ENCODE data around the gene GALNT18. TPM values are rescaled to one million over a fixed set of nuclear protein-coding genes. Genes with fewer than 3 reads are reported as not detected.

The GALNT18 gene
- total and polyA plus RNA-seq, 2 donors (not counting 3 experiments of a cell fraction or from before 2014, with no cell fraction given): 0.17 to 0.18 TPM

DNA sequence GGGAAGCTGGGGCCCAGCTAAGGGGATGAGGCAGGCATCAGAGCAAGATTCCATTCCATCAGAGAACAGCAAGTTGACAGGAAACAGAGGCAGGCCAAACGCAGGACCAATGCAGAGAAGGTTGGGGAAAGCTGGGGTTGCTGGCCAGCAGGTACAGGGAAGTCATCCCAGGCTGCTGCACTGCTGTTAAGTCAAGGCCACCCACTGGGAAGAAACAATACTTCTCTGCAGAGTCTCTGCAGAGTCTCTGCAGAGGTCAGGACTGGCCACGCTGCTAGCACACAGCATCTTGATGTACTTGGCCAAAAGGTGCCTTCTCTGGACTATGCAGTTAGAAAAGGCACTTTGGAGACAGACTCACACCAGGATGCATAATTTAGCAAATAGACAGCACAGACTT lies 200.3 kb downstream of the GALNT18 start:
- H3K4me1 ChIP-seq (ENCODE audit: control insufficient read depth, extremely low read depth, insufficient read depth, low read length): no peaks in the 10 kb centered on the region

DNA sequence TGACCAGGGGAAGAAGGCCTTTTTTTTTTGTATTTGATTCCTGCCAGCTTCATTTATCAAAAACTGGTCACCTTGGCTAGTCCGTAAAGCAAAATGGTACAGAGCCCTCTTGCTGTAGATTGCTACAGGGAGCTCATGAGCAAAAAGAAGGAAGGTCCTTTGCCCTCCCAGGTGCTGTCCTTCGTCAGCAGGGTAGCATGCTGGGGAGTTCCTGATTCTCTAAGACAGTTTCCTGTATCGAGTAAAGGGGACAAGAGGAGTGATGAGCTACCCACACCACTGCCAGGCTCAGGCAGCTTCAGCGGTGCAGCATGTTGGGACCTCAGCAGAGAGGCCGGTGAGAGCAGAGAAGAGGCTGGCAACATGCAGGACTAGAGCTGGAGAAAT lies 200.9 kb downstream of the GALNT18 start:
- Histone ChIP-seq H4K20me1 (replicated peaks; ENCODE audit: control insufficient read depth, extremely low read depth, insufficient read depth, low read length) (no peaks in the 10 kb centered on the region), H3K9ac (replicated peaks; ENCODE audit: extremely low read depth, insufficient read depth, low read length) (no peak overlapping the region), H3K4me3 (replicated peaks in 1 of 3; ENCODE audit: insufficient read depth in 1 of 3, low read depth in 1 of 3, low read length in 3 of 3) (no peak overlapping the region), H3K9me1 (replicated peaks; ENCODE audit: control insufficient read depth, extremely low read depth, insufficient read depth, low read length) (no peaks in the 10 kb centered on the region), H2AFZ (ENCODE audit: low read depth, low read length) (no peak overlapping the region), H3K36me3 (ENCODE audit: control insufficient read depth in 2 of 2, extremely low read depth in 1 of 2, insufficient read depth in 2 of 2, low read length in 2 of 2) (no peaks in the 10 kb centered on the region), H3K79me2 (ENCODE audit: control insufficient read depth, insufficient read depth, low read length) (no peaks in the 10 kb centered on the region), H3K9me3 (replicated peaks; ENCODE audit: control insufficient read depth, insufficient read depth, low read length) (no peaks in the 10 kb centered on the region), H3K4me2 (ENCODE audit: insufficient read depth, low read length) (no peak overlapping the region), H3K27me3 (ENCODE audit: control insufficient read depth in 2 of 2, insufficient read depth in 2 of 2, low read length in 2 of 2) (no peaks in the 10 kb centered on the region), H3K4me1 (ENCODE audit: control insufficient read depth, extremely low read depth, insufficient read depth, low read length) (no peaks in the 10 kb centered on the region), H3K27ac (ENCODE audit: insufficient read depth, low read depth, low read length) (no peak overlapping the region)
- CTCF ChIA-PET: interaction anchor here (1.4 to 1.5 kb wide), 2 partner anchors 9 to 10 kb away, joined by 3 to 5 read pairs; no protein-coding TSS in a partner anchor
- TF ChIP-seq JUN (IDR thresholded peaks at IDR 0.05; ENCODE audit: borderline replicate concordance, insufficient read depth, insufficient read length, low read depth) (no peak), GATA2 (IDR thresholded peaks at IDR 0.05; ENCODE audit: insufficient read depth, insufficient read length, low read depth, low read length) (no peak), POLR2AphosphoS5 (IDR thresholded peaks at IDR 0.05; ENCODE audit: insufficient read depth, low read depth, low read length) (no peak), POLR2A (IDR thresholded peaks at IDR 0.05; ENCODE audit: low read depth, low read length) (no peak), EZH2 (IDR thresholded peaks at IDR 0.05; ENCODE audit: borderline replicate concordance, low read depth, low read length, severe bottlenecking) (no peak), FOS (IDR thresholded peaks at IDR 0.05; ENCODE audit: borderline replicate concordance, insufficient read depth, low read length) (no peak), MYC (IDR thresholded peaks at IDR 0.05; ENCODE audit: low read depth, low read length) (no peak)
- TF ChIP-seq, protein P1, sequence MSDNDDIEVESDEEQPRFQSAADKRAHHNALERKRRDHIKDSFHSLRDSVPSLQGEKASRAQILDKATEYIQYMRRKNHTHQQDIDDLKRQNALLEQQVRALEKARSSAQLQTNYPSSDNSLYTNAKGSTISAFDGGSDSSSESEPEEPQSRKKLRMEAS (IDR thresholded peaks at IDR 0.05; ENCODE audit: insufficient read depth, insufficient read length): no peak
- BruUV-seq (replicated peaks): no TSS peak
- POLR2A ChIA-PET: no interaction called here
- FAIRE-seq (no peak), DNase-seq (ENCODE audit: low read depth, low spot score) (no peak)
- dilution Hi-C loops (cut with MboI; ENCODE audit: extremely low pct_ligation_motif_present, low sequenced_read_pairs): no loop called here
- intact Hi-C loops (cut with micrococcal nuclease): no loop called here

More for the DNA sequence above, 200.3 kb downstream of the GALNT18 start:
- H3K9me1 ChIP-seq (replicated peaks; ENCODE audit: control insufficient read depth, extremely low read depth, insufficient read depth, low read length): no peaks in the 10 kb centered on the region
- ChIA-PET POLR2A (no interaction called here), CTCF (interaction anchor here (1.4 kb wide), 1 partner anchor 10 kb away, joined by 3 read pairs; no protein-coding TSS in a partner anchor)
- no TSS peak for BruUV-seq (replicated peaks)
- H2AFZ ChIP-seq (ENCODE audit: low read depth, low read length): no peak overlapping the region
- dilution Hi-C loops (cut with MboI; ENCODE audit: extremely low pct_ligation_motif_present, low sequenced_read_pairs): no loop called here
- no peaks in the 10 kb centered on the region for H3K9me3 ChIP-seq (replicated peaks; ENCODE audit: control insufficient read depth, insufficient read depth, low read length)
- FAIRE-seq: no peak
- no peak overlapping the region for H3K9ac ChIP-seq (replicated peaks; ENCODE audit: extremely low read depth, insufficient read depth, low read length)
- no peak overlapping the region for H3K4me2 ChIP-seq (ENCODE audit: insufficient read depth, low read length)
- no peak overlapping the region for H3K27ac ChIP-seq (ENCODE audit: insufficient read depth, low read depth, low read length)
- intact Hi-C loops (cut with micrococcal nuclease): no loop called here
- no peaks in the 10 kb centered on the region for H3K36me3 ChIP-seq (ENCODE audit: control insufficient read depth in 2 of 2, extremely low read depth in 1 of 2, insufficient read depth in 2 of 2, low read length in 2 of 2)
- no peak for DNase-seq (ENCODE audit: low read depth, low spot score)
- no peaks in the 10 kb centered on the region for H4K20me1 ChIP-seq (replicated peaks; ENCODE audit: control insufficient read depth, extremely low read depth, insufficient read depth, low read length)
- no peaks in the 10 kb centered on the region for H3K79me2 ChIP-seq (ENCODE audit: control insufficient read depth, insufficient read depth, low read length)
- TF ChIP-seq EZH2 (IDR thresholded peaks at IDR 0.05; ENCODE audit: borderline replicate concordance, low read depth, low read length, severe bottlenecking): no peak
- TF ChIP-seq FOS (IDR thresholded peaks at IDR 0.05; ENCODE audit: borderline replicate concordance, insufficient read depth, low read length): no peak
- TF ChIP-seq JUN (IDR thresholded peaks at IDR 0.05; ENCODE audit: borderline replicate concordance, insufficient read depth, insufficient read length, low read depth): no peak
- TF ChIP-seq MYC (IDR thresholded peaks at IDR 0.05; ENCODE audit: low read depth, low read length): no peak
- TF ChIP-seq, protein P1 (IDR thresholded peaks at IDR 0.05; ENCODE audit: insufficient read depth, insufficient read length): no peak
- no peak for TF ChIP-seq POLR2AphosphoS5 (IDR thresholded peaks at IDR 0.05; ENCODE audit: insufficient read depth, low read depth, low read length)
- TF ChIP-seq GATA2 (IDR thresholded peaks at IDR 0.05; ENCODE audit: insufficient read depth, insufficient read length, low read depth, low read length): no peak
- H3K4me3 ChIP-seq (replicated peaks in 1 of 3; ENCODE audit: insufficient read depth in 1 of 3, low read depth in 1 of 3, low read length in 3 of 3): no peak overlapping the region
- no peaks in the 10 kb centered on the region for H3K27me3 ChIP-seq (ENCODE audit: control insufficient read depth in 2 of 2, insufficient read depth in 2 of 2, low read length in 2 of 2)

Measured in endothelial cell of umbilical vein (primary cell).